Measurements from ENCODE around the gene ZMYND15.

ZMYND15 gene

GRCh38 chr17:4769628-4770027 lies 30.0 kb downstream of the ZMYND15 start:
- H3K4me1 ChIP-seq (ENCODE audit: control insufficient read depth, insufficient read depth, low read length) = no peaks in the 10 kb centered on the region
- H3K27me3 ChIP-seq (replicated peaks; ENCODE audit: control insufficient read depth, insufficient read depth, low read length) = peaks cover 27% of the 10 kb centered on the region
- DNase-seq (ENCODE audit: low read depth) = peak; percentile 15
- no peaks in the 10 kb centered on the region for H3K36me3 ChIP-seq (ENCODE audit: control insufficient read depth, insufficient read depth, low read length, severe bottlenecking)
- H3K9ac ChIP-seq (ENCODE audit: low read length) = no peak overlapping the region
- no peaks in the 10 kb centered on the region for H3K9me3 ChIP-seq (ENCODE audit: control insufficient read depth, low read length)
- H3K4me3 ChIP-seq (ENCODE audit: low read length) = no peak overlapping the region

- H3K4me1 ChIP-seq (ENCODE audit: control insufficient read depth, insufficient read depth, low read length) = no peaks in the 10 kb centered on the region
- DNase-seq (ENCODE audit: low read depth) = no peak
- H3K9me3 ChIP-seq (ENCODE audit: control insufficient read depth, low read length) = no peaks in the 10 kb centered on the region
- H3K27me3 ChIP-seq (replicated peaks; ENCODE audit: control insufficient read depth, insufficient read depth, low read length) = peaks cover 28% of the 10 kb centered on the region
- no peak within 1 kb of the TSS for H3K9ac ChIP-seq (ENCODE audit: low read length)
- H3K36me3 ChIP-seq (ENCODE audit: control insufficient read depth, insufficient read depth, low read length, severe bottlenecking) = no peaks in the 10 kb centered on the region
- no peak within 1 kb of the TSS for H3K4me3 ChIP-seq (ENCODE audit: low read length)
These were observed 32.0 kb downstream of the ZMYND15 start, which contains the start of gene TM4SF5 for GRCh38 chr17:4771519-4772234. Gene TM4SF5 (plus strand): TSS chr17:4771886. CDS start chr17:4771923, 37 bp downstream.

- no peaks in the 10 kb centered on the region for H3K4me1 ChIP-seq (ENCODE audit: control insufficient read depth, insufficient read depth, low read length)
- no peak overlapping the region for H3K4me3 ChIP-seq (ENCODE audit: low read length)
- no peaks in the 10 kb centered on the region for H3K36me3 ChIP-seq (ENCODE audit: control insufficient read depth, insufficient read depth, low read length, severe bottlenecking)
- peaks cover 31% of the 10 kb centered on the region for H3K27me3 ChIP-seq (replicated peaks; ENCODE audit: control insufficient read depth, insufficient read depth, low read length)
- no peaks in the 10 kb centered on the region for H3K9me3 ChIP-seq (ENCODE audit: control insufficient read depth, low read length)
- no peak overlapping the region for H3K9ac ChIP-seq (ENCODE audit: low read length)
- DNase-seq (ENCODE audit: low read depth) = no peak
These were observed 32.6 kb downstream of the ZMYND15 start for GRCh38 chr17:4772235-4772613.

GRCh38 chr17:4777969-4778760 lies 38.5 kb downstream of the ZMYND15 start:
- Histone ChIP-seq H3K36me3 (ENCODE audit: control insufficient read depth, insufficient read depth, low read length, severe bottlenecking) (no peaks in the 10 kb centered on the region), H3K9me3 (ENCODE audit: control insufficient read depth, low read length) (no peaks in the 10 kb centered on the region), H3K4me1 (ENCODE audit: control insufficient read depth, insufficient read depth, low read length) (no peaks in the 10 kb centered on the region), H3K27me3 (replicated peaks; ENCODE audit: control insufficient read depth, insufficient read depth, low read length) (peaks cover 46% of the 10 kb centered on the region), H3K4me3 (ENCODE audit: low read length) (no peak overlapping the region), H3K9ac (ENCODE audit: low read length) (no peak overlapping the region)
- no peak for DNase-seq (ENCODE audit: low read depth)

- no peak for DNase-seq (ENCODE audit: low read depth)
- no peak overlapping the region for H3K4me3 ChIP-seq (ENCODE audit: low read length)
- H3K9me3 ChIP-seq (ENCODE audit: control insufficient read depth, low read length) = no peaks in the 10 kb centered on the region
- peaks cover 3% of the 10 kb centered on the region for H3K4me1 ChIP-seq (ENCODE audit: control insufficient read depth, insufficient read depth, low read length)
- H3K36me3 ChIP-seq (ENCODE audit: control insufficient read depth, insufficient read depth, low read length, severe bottlenecking) = no peaks in the 10 kb centered on the region
- H3K9ac ChIP-seq (ENCODE audit: low read length) = no peak overlapping the region
- peaks cover 50% of the 10 kb centered on the region for H3K27me3 ChIP-seq (replicated peaks; ENCODE audit: control insufficient read depth, insufficient read depth, low read length)
These were observed 40.8 kb downstream of the ZMYND15 start for GRCh38 chr17:4780325-4780955.

- no peaks in the 10 kb centered on the region for H3K9me3 ChIP-seq (ENCODE audit: control insufficient read depth, low read length)
- no peak overlapping the region for H3K4me3 ChIP-seq (ENCODE audit: low read length)
- peaks cover 18% of the 10 kb centered on the region for H3K4me1 ChIP-seq (ENCODE audit: control insufficient read depth, insufficient read depth, low read length)
- no peak overlapping the region for H3K9ac ChIP-seq (ENCODE audit: low read length)
- no peak for DNase-seq (ENCODE audit: low read depth)
- no peaks in the 10 kb centered on the region for H3K36me3 ChIP-seq (ENCODE audit: control insufficient read depth, insufficient read depth, low read length, severe bottlenecking)
- peaks cover 46% of the 10 kb centered on the region for H3K27me3 ChIP-seq (replicated peaks; ENCODE audit: control insufficient read depth, insufficient read depth, low read length)
These were observed 43.0 kb downstream of the ZMYND15 start for GRCh38 chr17:4782652-4783051.

- Histone ChIP-seq H3K9ac (ENCODE audit: low read length) (peak overlapping the region; percentile 14), H3K27me3 (replicated peaks; ENCODE audit: control insufficient read depth, insufficient read depth, low read length) (peaks cover 33% of the 10 kb centered on the region), H3K4me3 (ENCODE audit: low read length) (peak overlapping the region; percentile 54), H3K4me1 (ENCODE audit: control insufficient read depth, insufficient read depth, low read length) (peaks cover 28% of the 10 kb centered on the region), H3K9me3 (ENCODE audit: control insufficient read depth, low read length) (no peaks in the 10 kb centered on the region), H3K36me3 (ENCODE audit: control insufficient read depth, insufficient read depth, low read length, severe bottlenecking) (no peaks in the 10 kb centered on the region)
- no peak for DNase-seq (ENCODE audit: low read depth)
These were observed 45.9 kb downstream of the ZMYND15 start for GRCh38 chr17:4785311-4786105.

GRCh38 chr17:4786106-4786511 lies 46.5 kb downstream of the ZMYND15 start, which contains the start of gene VMO1:
Gene VMO1 (minus strand): TSS chr17:4786364. CDS start chr17:4786352, 12 bp downstream.
- Histone ChIP-seq H3K9ac (ENCODE audit: low read length) (peak within 1 kb of the TSS; percentile 14), H3K4me1 (ENCODE audit: control insufficient read depth, insufficient read depth, low read length) (peaks cover 31% of the 10 kb centered on the region), H3K4me3 (ENCODE audit: low read length) (peak within 1 kb of the TSS; percentile 54), H3K27me3 (replicated peaks; ENCODE audit: control insufficient read depth, insufficient read depth, low read length) (peaks cover 29% of the 10 kb centered on the region), H3K9me3 (ENCODE audit: control insufficient read depth, low read length) (no peaks in the 10 kb centered on the region), H3K36me3 (ENCODE audit: control insufficient read depth, insufficient read depth, low read length, severe bottlenecking) (no peaks in the 10 kb centered on the region)
- DNase-seq (ENCODE audit: low read depth) = peak; percentile 68

GRCh38 chr17:4786516-4786915 lies 46.9 kb downstream of the ZMYND15 start:
- Histone ChIP-seq H3K27me3 (replicated peaks; ENCODE audit: control insufficient read depth, insufficient read depth, low read length) (peaks cover 29% of the 10 kb centered on the region), H3K9ac (ENCODE audit: low read length) (peak overlapping the region; percentile 14), H3K4me1 (ENCODE audit: control insufficient read depth, insufficient read depth, low read length) (peaks cover 31% of the 10 kb centered on the region), H3K9me3 (ENCODE audit: control insufficient read depth, low read length) (no peaks in the 10 kb centered on the region), H3K36me3 (ENCODE audit: control insufficient read depth, insufficient read depth, low read length, severe bottlenecking) (no peaks in the 10 kb centered on the region), H3K4me3 (ENCODE audit: low read length) (peak overlapping the region; percentile 54)
- peak; percentile 30 for DNase-seq (ENCODE audit: low read depth)

GRCh38 chr17:4788159-4788806 lies 48.6 kb downstream of the ZMYND15 start:
- Histone ChIP-seq H3K4me3 (ENCODE audit: low read length) (no peak overlapping the region), H3K9me3 (ENCODE audit: control insufficient read depth, low read length) (no peaks in the 10 kb centered on the region), H3K4me1 (ENCODE audit: control insufficient read depth, insufficient read depth, low read length) (peaks cover 31% of the 10 kb centered on the region), H3K27me3 (replicated peaks; ENCODE audit: control insufficient read depth, insufficient read depth, low read length) (peaks cover 18% of the 10 kb centered on the region), H3K9ac (ENCODE audit: low read length) (no peak overlapping the region), H3K36me3 (ENCODE audit: control insufficient read depth, insufficient read depth, low read length, severe bottlenecking) (no peaks in the 10 kb centered on the region)
- DNase-seq (ENCODE audit: low read depth) = no peak

All from adipocyte (in vitro differentiated cells).